ENCODE results near the gene HDAC9. TPM values are rescaled to one million over a fixed set of nuclear protein-coding genes. Genes with fewer than 3 reads are reported as not detected.

HDAC9 gene
- total RNA-seq, 2 donors from 2014 or later = 1.5 to 4.0 TPM

DNA sequence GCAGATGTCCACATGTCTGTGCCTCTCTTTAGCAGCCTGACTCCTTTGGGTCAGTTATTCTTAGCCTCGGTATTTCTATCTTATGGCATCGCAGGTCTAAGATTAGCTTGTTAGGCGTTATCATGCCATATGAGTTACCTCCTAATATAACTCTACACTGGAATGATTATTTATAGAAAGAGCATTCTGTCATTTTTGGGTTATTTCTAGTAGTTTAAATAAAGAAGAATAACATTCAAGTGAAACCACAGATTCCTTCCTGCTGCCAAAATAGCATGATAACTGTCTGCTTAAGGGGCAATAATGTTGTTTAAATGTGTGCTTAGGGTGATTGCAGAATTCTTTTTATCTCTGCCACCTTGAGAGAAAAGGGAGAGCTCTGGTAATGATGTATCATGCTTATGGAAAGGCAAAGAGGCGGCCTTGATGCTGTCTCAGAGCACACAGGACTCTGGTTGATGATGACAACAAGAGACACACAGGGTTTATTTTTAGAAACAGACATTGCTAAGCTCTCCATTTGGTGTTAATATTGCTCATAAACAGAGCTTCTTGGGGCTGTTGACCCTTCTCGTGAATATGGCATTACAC lies 10.4 kb downstream of the HDAC9 start:
- TF ChIP-seq, protein P1, sequence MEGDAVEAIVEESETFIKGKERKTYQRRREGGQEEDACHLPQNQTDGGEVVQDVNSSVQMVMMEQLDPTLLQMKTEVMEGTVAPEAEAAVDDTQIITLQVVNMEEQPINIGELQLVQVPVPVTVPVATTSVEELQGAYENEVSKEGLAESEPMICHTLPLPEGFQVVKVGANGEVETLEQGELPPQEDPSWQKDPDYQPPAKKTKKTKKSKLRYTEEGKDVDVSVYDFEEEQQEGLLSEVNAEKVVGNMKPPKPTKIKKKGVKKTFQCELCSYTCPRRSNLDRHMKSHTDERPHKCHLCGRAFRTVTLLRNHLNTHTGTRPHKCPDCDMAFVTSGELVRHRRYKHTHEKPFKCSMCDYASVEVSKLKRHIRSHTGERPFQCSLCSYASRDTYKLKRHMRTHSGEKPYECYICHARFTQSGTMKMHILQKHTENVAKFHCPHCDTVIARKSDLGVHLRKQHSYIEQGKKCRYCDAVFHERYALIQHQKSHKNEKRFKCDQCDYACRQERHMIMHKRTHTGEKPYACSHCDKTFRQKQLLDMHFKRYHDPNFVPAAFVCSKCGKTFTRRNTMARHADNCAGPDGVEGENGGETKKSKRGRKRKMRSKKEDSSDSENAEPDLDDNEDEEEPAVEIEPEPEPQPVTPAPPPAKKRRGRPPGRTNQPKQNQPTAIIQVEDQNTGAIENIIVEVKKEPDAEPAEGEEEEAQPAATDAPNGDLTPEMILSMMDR (conservative IDR thresholded peaks at IDR 0.05) = no peak
- Histone ChIP-seq H3K4me3 (ENCODE audit: low read length) (no peak overlapping the region), H3K36me3 (ENCODE audit: control insufficient read depth, insufficient read depth, low read length) (no peaks in the 10 kb centered on the region), H3K9me3 (ENCODE audit: control insufficient read depth, low read length) (no peaks in the 10 kb centered on the region), H3K4me1 (ENCODE audit: control insufficient read depth, insufficient read depth, low read length) (peaks cover 2% of the 10 kb centered on the region), H3K9ac (ENCODE audit: extremely low read depth, low read length, poor library complexity, severe bottlenecking) (no peak overlapping the region), H3K27ac (ENCODE audit: low read depth, low read length) (no peak overlapping the region), H3K27me3 (ENCODE audit: control insufficient read depth, insufficient read depth, low read length, poor library complexity, severe bottlenecking) (no peaks in the 10 kb centered on the region)
- no peaks in the 10 kb centered on the region for H3K9me3 Mint-ChIP-seq
- DNase-seq = no peak
- H3K27me3 Mint-ChIP-seq (ENCODE audit: insufficient read depth) = no peaks in the 10 kb centered on the region
- H3K36me3 Mint-ChIP-seq (ENCODE audit: low read depth) = no peaks in the 10 kb centered on the region
- no peak overlapping the region for H3K27ac Mint-ChIP-seq
- H3K4me1 Mint-ChIP-seq = peaks cover 17% of the 10 kb centered on the region
- WGBS, 2 experiments (ENCODE audit: insufficient coverage in 1 of 2, insufficient read length in 1 of 2) = 89 to 97% methylated on average over 2 to 5 of the region's 5 CpGs
- H3K4me3 Mint-ChIP-seq = no peak overlapping the region

DNA sequence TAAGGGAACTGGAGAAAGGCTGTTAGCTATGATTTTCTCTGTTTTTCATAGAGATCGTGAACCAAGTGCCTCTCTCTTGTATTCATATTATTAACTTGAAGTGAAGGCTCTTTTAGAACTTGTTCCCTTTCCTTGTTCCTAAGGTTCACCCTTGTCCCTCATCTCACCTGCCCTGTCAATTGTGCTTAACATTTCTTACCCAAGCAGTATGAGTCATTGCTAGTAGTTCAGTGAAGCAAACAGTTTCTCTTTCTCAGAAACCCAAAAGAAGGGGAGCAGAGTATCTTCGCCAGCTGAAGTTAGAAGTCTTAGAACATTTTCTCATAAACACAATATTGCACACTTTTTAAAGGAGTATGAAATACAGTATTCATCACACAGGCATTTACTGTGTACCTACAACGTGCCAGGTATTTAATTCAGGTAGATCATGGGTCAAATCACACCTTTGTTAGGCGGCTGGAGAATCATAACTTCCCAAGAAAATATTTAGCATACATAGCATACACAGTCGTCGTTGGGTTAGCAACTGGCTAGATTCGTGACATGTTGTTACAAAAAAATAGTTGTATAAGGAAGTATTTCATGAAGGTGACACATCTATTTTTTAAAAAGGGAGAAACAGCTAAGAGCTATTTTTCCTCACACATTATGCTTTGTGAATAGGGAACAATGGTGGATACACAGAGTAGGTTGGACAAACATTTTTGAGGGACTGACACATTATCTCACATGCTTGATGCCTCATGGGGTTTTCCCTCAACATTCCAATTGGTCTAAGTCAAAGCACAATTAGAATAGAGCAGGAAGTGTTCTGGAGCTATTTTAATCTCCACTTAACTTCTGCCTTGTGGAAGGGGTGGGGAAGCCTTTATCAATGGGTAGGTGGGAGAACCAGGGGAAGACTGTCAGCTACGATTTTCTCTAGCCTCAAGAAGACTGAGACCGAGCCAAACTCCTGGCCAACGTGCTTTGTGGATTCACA lies 13.2 kb downstream of the HDAC9 start:
- TF ChIP-seq, protein P1 (conservative IDR thresholded peaks at IDR 0.05) = no peak
- Mint-ChIP-seq H3K27me3 (ENCODE audit: insufficient read depth) (no peaks in the 10 kb centered on the region), H3K4me1 (peaks cover 21% of the 10 kb centered on the region), H3K4me3 (no peak overlapping the region), H3K27ac (peak overlapping the region; percentile 67), H3K36me3 (ENCODE audit: low read depth) (no peaks in the 10 kb centered on the region), H3K9me3 (no peaks in the 10 kb centered on the region)
- Histone ChIP-seq H3K9me3 (ENCODE audit: control insufficient read depth, low read length) (no peaks in the 10 kb centered on the region), H3K27me3 (ENCODE audit: control insufficient read depth, insufficient read depth, low read length, poor library complexity, severe bottlenecking) (no peaks in the 10 kb centered on the region), H3K27ac (ENCODE audit: low read depth, low read length) (peak overlapping the region; percentile 26), H3K4me3 (ENCODE audit: low read length) (peak overlapping the region; percentile 3), H3K4me1 (ENCODE audit: control insufficient read depth, insufficient read depth, low read length) (peaks cover 2% of the 10 kb centered on the region), H3K36me3 (ENCODE audit: control insufficient read depth, insufficient read depth, low read length) (no peaks in the 10 kb centered on the region), H3K9ac (ENCODE audit: extremely low read depth, low read length, poor library complexity, severe bottlenecking) (no peak overlapping the region)
- DNase-seq = peak; percentile 65
- 63 to 70% methylated on average over 6 to 10 of the region's 10 CpGs for WGBS, 2 experiments (ENCODE audit: insufficient coverage in 1 of 2, insufficient read length in 1 of 2)

DNA sequence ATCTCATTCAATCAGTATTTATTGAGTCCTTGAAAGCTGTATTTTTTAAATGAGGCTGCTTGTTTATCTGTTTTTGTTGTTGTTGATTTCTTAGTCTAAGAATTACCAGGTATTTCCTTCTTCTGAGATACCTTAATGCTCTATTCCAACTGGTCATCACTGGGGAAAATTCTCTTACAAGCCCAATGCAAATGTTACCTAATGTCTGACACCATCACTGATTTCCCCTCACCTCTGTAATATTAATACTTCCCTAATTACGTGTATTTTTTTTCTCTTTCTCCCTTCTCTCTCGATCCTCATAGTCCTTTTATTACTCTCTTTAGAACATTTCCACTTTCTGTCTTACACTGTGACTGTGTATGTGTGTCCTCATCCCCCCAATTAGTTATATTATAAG lies 13.9 kb downstream of the HDAC9 start:
- WGBS, 2 experiments (ENCODE audit: insufficient coverage in 1 of 2, insufficient read length in 1 of 2) = 71 to 74% methylated on average over 2 of the region's 2 CpGs
- Mint-ChIP-seq H3K4me1 (peaks cover 21% of the 10 kb centered on the region), H3K27ac (peak overlapping the region; percentile 67), H3K9me3 (no peaks in the 10 kb centered on the region), H3K27me3 (ENCODE audit: insufficient read depth) (no peaks in the 10 kb centered on the region), H3K36me3 (ENCODE audit: low read depth) (no peaks in the 10 kb centered on the region), H3K4me3 (no peak overlapping the region)
- no peak for DNase-seq
- Histone ChIP-seq H3K4me3 (ENCODE audit: low read length) (peak overlapping the region; percentile 3), H3K27ac (ENCODE audit: low read depth, low read length) (peak overlapping the region; percentile 26), H3K9me3 (ENCODE audit: control insufficient read depth, low read length) (no peaks in the 10 kb centered on the region), H3K4me1 (ENCODE audit: control insufficient read depth, insufficient read depth, low read length) (peaks cover 2% of the 10 kb centered on the region), H3K9ac (ENCODE audit: extremely low read depth, low read length, poor library complexity, severe bottlenecking) (no peak overlapping the region), H3K27me3 (ENCODE audit: control insufficient read depth, insufficient read depth, low read length, poor library complexity, severe bottlenecking) (no peaks in the 10 kb centered on the region), H3K36me3 (ENCODE audit: control insufficient read depth, insufficient read depth, low read length) (no peaks in the 10 kb centered on the region)
- TF ChIP-seq, protein P1 (conservative IDR thresholded peaks at IDR 0.05) = no peak
